Glomerular visceral epithelial cell (primary cell): Measurements from ENCODE around the gene MRPL10.
"Not testable (repeated sequence)": the region's sequence is repeated elsewhere in the genome, so short reads cannot be mapped to it uniquely, and the experiment has no call there.

ENCODE experiments used
- DNase-seq: peaks from one replicate; pipeline ENCODE4 v3.0.0-alpha.2; 2016; ENCODE audit errors: extremely low spot score

Gene MRPL10

DNA sequence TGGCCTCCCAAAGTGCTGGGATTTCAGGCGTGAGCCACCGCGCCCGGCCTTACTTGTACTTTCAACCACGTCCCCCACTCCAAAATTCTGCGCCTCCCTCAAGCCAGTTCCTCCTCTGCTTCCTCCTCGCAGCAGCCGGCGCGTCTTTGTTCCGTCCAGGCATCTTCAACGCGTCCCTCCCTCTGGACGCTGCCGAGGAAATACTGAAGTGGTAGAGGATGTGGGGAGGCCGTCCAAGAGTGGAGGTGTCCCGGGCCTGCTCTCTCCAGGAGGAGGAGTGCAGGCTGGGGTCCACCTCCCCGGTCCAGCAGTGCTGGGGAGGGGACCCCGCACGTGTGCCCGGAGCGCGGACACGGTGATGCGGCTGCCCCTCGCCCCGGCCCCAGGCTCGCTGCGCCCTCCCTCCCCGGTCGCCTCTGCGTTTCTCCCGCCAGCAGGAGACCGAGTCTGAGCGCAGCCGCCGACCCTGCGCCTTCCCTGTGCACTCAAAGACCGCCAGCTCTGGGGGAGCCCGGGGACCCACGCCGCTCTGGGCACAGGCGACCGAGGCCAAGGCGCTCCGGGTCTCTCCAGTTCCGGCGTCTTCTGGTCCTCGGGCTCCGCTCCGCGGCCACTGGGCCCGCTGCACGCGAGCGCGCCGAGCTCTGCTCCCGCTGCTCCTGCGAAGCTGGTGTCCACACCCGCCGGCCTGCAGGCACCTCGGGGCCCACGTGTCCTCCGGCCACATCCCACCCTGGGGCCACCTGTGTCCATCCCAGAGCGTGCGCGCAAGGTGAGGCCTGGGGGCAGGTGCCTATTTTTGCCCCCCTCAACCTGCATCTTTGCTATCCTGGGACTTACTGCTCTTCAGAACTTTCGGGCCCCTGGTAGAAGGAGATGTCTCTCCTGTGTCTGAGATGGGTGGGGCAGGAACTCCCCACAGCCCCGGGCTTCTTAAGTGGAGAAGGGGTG lies 41.5 kb downstream of the MRPL10 start:
- DNase-seq: peak; percentile 48

DNA sequence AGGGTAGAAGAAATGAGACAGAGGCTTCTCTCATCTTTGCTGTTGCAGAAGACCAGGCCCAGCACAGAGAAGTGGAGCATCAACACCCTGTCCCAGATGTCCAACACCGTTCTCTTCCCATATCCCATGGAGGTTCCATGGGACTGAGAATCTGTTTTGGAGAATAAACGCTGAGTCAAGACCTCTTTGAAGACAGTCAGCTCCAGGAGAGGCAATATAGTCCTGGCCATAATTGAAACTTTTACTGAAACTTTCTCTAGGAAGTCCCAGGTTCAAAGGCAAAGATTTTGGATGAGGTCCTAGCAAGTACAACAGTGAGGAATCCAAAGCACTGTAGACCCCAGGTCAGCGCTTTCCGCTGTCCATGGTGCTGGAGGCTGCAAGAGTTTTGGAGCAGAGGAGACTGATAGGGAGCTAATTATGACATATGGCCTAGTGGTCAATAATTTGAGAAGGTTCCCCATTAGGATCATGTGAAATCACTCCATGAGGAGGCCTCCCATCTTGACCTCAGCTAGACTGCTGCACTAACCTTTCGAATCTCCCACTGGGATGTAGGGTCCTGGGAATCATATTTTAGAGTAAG lies 45.7 kb downstream of the MRPL10 start:
- peak; percentile 28 for DNase-seq

GRCh38 chr17:47781397-47781796 lies 49.9 kb downstream of the MRPL10 start:
- DNase-seq: no peak

- no peak for DNase-seq
Measured at GRCh38 chr17:47778184-47778635, 53.1 kb downstream of the MRPL10 start.

- peak; percentile 52 for DNase-seq
Measured at GRCh38 chr17:47776330-47777197, 54.8 kb downstream of the MRPL10 start.

GRCh38 chr17:47774987-47775580 lies 56.3 kb downstream of the MRPL10 start:
- DNase-seq: no peak

DNA sequence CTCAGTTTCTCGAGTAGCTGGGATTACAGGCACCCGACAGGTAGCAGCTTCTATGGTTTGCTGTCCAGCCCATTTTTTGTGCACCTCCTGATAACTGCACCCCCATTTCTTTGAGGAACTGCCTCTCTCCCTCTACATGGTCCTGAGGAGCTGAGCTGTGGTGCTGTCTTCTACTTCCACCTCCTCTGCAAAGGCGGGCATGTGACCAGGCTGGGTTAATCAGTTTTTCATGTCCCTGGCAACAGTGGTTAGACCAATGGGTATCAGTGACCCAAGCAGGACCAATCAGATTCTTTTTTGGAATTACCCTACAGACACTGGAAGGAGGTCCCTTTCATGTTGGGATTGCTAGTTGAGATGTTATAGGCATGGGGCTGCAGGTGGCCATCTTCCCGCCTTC lies 57.0 kb downstream of the MRPL10 start:
- no peak for DNase-seq

DNA sequence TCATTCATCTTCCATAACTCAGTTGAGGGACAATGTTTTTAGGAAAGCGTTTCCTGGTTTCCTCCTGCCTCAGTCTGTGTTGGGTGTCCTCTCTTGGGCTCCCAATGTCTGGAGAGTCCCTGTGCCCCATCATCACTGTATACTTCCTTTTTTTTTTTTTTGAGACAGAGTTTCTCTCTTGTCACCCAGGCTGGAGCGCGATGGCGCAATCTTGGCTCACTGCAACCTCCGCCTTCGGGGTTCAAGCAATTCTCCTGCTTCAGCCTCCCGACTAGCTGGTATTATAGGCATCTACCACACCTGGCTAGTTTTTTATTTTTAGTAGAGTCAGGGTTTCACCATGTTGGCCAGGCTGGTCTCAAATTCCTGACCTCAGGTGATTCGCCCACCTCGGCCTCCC lies 57.7 kb downstream of the MRPL10 start:
- DNase-seq: not testable (repeated sequence)
